ENCODE measurements around the gene SIRT3.
"Not testable (repeated sequence)": the region's sequence is repeated elsewhere in the genome, so short reads cannot be mapped to it uniquely, and the experiment has no call there.

The SIRT3 gene

GRCh38 chr11:238346-238745 lies 2.2 kb upstream of the SIRT3 start:
- not testable (repeated sequence) for DNase-seq

DNA sequence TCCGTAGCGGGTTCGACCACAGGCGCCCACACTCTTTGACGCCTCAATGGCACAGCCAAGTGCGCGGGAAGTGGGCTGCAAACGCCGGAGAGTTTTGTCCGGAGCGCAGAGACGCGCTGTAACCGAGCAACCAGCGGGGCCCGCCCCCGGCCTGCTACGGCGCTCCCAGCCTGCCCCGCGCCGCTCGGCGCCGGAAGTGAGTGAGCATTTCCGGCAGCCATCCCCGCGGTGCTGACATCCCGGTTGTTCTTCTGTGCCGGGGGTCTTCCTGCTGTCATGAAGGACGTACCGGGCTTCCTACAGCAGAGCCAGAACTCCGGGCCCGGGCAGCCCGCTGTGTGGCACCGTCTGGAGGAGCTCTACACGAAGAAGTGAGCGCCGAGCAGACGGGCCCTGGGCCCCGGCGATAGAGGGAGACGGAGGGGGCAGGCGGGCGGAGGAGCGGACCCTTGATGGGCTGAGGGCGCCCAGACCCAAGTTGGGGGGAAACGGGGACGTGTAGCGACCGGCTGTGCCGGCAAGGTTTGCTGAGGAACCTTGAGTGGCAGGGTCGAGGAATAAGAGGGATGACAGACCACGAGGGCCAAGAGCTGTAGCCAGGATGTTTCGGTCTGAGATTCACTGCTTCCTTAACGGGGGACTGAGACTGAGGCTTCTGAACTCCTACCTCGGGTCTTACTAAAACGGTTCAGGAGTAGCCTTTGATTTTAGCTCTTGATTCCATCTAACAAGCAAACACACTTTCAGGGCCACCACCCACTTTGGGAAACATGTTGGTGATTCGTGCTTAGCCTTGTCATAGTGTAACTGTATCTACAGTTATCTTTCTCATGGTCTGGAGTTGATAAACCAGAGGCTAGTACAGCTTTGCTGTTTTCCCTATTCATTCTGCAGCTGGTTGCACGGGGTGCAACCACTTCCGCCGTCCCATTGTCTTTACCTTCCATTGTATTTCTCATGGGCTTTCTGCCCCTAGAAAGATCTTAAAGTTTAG lies 929 bp upstream of the SIRT3 start, which contains the start of gene PSMD13:
Gene PSMD13 (plus strand): TSS at position 203 of the 994 bp plus-strand sequence. CDS start 74 bp downstream, at position 277.
- peak; percentile 91 to 92 for DNase-seq

GRCh38 chr11:235609-235996 lies 539 bp downstream of the SIRT3 start:
- DNase-seq, result peak; percentile 72 to 78

DNA sequence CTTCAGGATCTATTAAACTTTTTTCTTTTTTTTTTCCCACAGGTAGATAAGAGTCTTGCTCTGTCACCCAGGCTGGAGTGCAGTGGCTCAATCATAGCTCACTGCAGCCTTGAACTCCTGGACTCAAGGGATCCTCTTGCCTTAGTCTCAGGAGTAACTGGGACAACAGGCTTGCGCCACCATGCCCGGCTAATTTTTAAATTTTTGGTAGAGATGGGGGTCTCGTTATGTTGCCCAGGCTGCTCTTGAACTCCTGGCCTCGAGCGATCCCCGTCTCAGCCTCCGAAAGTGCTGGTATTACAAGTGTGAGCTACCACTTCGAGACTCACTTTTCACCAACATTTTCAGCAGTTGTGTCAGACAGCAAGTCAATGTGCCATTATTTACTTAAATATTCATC lies 962 bp downstream of the SIRT3 start:
- DNase-seq, result no peak

DNA sequence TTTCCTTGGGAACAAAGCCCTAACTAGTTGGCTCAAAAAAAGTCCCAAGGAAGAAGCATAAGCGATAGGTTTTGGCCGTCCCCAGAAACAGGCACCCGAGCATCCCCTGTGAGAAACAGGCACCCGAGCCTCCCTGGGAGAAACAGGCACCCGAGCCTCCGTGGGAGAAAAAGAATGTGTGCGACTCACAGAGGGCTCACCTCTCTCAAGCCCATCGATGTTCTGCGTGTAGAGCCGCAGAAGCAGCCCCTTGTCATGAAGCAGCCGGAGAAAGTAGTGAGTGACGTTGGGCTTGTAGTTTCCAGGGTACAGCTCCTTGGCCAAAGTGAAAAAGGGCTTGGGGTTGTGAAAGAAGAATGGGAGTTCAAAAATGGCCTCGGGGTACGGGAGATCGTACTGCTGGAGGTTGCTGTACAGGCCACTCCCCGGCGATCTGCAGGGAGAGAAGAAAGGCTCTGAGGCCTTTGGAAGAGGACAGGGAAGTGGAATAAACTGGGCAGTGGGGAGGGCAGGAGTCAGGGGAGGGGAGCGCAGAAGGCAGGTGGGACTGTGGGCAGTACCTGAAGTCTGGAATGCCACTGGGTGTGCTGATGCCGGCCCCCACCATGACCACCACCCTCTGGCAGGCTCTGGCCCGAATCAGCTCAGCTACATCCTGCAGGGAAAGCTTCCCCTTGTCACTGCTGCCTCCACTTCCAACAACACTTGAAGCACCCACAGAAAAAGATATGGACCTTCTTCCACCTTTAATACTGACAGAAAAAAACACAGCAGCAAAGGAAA lies 3.2 kb downstream of the SIRT3 start:
- no peak for DNase-seq

GRCh38 chr11:230431-230830 lies 5.7 kb downstream of the SIRT3 start:
- no peak for DNase-seq

DNA sequence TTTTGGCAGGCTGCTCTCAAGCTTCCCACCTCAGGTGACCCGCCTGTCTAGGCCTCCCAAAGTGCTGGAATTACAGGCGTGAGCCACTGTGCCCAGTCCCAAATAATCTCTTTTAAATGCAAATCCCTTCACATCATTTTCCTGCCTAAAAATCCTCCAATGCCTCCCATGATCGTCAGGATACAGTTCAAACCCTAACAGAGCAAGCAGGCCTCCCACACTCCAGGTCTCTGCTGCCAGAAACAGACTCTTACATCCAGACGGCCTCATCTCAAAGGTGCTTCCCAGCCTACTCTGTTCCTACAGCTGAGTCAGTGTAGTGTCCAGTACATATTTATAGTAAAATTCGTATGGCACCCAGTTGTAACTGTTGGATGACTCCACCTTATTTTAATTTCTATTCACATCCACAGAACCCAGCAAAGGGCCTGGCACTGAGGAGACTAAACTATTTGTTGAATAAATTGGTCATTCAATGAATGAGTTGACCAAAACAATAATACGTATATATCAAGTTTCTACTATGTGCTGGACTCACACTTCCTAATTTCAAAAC lies 8.2 kb downstream of the SIRT3 start:
- DNase-seq, result no peak

- no peak for DNase-seq
Observed at GRCh38 chr11:225734-226453, 10.2 kb downstream of the SIRT3 start.

DNA sequence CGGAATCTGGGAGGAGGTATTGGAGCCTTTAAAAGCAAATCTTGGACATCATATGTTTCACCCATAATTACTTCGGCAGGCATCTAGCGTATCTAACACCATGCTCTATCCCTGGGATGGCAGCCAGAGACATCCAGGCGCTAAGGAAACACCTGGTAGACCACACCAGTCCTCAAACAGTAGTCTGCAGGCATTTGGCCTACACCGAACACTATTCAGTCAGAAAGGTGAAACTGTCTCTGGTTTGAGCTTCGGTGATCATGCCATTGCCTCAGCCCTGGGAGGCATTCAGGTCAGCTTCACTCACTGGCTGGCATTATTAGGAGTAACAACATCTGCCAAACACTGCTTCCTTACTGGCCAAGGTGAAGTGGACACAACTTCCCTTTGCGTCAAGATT lies 11.7 kb downstream of the SIRT3 start:
- DNase-seq, result no peak

DNA sequence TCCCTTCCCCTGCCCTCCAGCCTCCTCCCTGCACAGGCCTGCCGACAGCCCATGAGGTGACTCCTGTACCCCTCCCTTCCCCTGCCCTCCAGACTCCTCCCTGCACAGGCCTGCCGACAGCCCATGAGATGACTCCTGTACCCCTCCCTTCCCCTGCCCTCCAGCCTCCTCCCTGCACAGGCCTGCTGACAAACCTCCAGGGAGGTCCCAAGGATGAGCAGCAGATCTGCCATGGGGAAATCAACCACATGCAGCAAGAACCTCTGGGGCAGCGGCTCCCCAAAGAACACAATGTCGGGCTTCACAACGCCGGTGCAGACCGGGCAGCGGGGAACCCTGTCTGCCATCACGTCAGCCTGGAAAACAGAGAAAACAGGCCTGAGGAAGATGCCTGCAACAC lies 12.3 kb downstream of the SIRT3 start:
- DNase-seq, result no peak

DNA sequence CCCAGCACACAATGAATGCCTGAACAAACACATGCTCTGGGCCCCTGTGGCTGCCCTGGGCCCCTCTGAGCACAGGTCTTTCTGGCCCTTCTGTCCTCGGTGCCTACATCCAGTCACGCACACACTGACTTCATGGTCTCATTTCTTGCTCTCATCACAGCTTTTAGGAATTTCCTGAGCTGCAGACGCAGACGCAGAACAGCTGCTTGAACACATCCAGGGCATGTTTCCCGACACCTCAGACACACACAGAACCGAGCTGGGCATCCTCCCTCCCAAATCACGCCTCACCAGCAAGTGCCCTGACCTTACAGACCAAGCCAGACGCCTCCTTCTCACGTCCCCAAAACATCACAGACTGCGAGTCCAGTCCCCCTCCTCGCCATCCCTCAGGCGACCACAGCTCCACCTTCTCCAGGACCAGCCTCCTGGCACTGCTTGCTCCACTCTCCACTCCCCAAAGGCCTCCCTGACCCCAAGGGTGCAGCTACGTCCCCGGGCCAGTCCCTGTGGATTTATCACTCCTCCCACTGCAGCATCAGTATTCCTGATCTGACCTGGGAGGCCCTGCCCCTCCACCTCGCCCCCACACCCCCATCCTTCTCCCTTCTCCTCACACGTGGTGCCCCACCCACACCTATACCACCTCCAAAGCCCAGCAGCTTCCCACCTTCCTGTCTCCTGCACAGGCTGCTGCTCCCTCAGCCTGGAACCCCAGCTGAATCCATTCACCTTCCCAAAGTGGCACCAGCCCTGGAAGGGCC lies 12.9 kb downstream of the SIRT3 start:
- DNase-seq, result no peak

DNA sequence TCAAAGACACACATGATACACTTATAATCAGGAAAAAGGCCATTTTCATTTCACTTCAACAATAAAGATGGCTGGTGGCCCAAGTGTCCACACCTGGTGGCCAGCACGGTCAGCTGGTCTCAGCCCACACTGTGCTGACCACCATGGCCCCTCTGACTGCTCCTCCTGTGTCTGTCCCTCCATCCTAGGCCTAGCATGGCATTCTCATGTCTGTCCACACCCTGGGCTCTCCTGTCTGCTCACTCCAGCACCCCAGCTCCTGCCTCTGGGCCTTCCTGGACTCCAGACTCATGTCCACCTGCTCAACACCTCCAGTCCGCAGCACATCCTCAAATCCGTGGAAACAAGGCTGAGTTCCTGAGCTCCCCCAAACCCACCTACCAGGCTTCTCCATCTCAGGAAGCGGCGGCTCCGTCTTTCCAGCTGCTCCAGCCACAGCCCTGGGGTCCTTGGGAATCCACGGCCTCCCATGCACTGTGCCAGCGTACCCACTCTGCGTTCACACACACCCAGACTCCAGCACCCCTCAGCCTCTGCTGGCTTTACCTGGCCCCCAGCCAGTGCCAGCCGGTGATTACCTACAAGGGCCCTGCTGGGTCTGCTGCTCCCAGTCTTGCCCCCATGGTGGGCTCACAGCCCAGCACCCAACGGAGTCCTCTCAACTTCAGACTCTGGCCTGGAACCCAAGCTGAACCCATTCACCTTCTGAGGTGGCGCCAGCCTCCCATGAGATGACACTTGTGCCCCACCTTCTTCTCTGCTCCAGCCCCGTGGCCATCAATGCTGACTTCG lies 13.9 kb downstream of the SIRT3 start:
- DNase-seq, result no peak

- DNase-seq, result no peak
Observed at GRCh38 chr11:221539-221938, 14.6 kb downstream of the SIRT3 start.

- DNase-seq, result not testable (repeated sequence)
Observed at GRCh38 chr11:220641-221215, 15.4 kb downstream of the SIRT3 start.

- DNase-seq, result no peak
Observed at GRCh38 chr11:218815-219593, 17.1 kb downstream of the SIRT3 start.

GRCh38 chr11:217704-218103 lies 18.4 kb downstream of the SIRT3 start:
- DNase-seq, result no peak

DNA sequence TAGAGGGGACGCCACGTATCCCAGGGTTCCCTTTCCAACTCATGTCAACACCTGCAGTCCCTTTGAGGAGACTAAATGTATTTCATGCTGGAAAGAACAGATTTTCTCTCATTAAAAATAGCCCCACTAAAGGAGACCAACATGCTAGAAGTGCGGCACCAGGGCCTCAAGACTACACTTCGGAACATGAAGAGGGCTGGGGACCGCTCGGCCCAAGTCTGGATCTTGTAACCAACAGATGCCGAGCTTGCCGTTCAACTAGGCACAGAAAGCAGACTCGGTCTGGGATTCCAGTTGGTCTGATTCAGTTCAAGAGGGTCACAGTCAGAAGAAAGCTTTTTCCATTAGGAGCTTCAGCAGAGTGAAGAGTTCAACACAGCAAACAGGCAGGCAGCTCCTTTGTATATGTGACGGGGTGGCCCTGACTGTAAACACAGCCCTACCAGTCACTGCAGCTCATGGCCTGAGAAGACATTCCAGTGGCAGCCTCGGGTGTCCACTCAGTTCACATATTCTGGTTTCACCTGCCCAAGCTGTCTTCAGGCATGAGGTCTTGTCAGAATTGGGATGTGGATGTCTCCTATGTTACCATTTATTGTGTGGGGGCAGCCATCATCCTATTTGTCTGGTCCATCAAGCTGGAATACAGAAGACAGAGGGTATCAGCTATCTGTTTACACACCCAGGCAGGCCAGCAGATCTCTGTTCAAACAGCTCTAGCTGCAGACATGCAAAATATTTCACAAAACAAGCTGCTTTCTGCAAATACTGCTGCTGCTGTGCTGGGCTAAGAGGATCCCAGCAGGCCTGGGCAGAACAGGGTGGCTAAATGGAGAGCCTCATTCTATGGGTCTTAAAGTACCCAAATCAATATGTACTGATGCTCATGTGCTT lies 19.8 kb downstream of the SIRT3 start:
- DNase-seq, result no peak

GRCh38 chr11:215581-216037 lies 20.5 kb downstream of the SIRT3 start:
- DNase-seq, result no peak

DNA sequence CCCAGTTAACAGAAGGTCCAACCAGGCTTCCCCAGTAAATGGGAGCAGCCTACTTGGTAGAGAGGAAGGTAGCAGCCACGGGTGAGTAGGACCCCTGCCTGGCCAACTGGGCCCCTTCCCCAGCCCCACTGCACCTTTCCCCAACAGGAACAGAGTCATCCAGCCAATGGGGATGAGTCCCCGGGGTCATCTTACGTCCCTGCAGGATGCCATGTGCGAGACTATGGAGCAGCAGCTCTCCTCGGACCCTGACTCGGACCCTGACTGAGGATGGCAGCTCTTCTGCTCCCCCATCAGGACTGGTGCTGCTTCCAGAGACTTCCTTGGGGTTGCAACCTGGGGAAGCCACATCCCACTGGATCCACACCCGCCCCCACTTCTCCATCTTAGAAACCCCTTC lies 22.1 kb downstream of the SIRT3 start:
- no peak for DNase-seq

All from stimulated activated CD4-positive, alpha-beta T cell treated with anti-CD3 and anti-CD28 coated beads, Interleukin-2, amount 100 ng/mL, for 24 hours (primary cell).